Lower leg skin (tissue), 3 donors: ENCODE measurements around the gene TKTL1.
"Not testable (repeated sequence)": the region's sequence is repeated elsewhere in the genome, so short reads cannot be mapped to it uniquely, and the experiment has no call there.

Experiments used
- CTCF ChIP-seq, 3 donors: fragments of 450-650 bp; IDR thresholded peaks; one replicate each; pipeline ENCODE4 v1.5.1; 2016; ENCODE audit warnings: antibody characterized with exemption in 3 of 3, mild to moderate bottlenecking in 3 of 3, moderate library complexity in 2 of 3
- POLR2A ChIP-seq, 2 donors: fragments of 450-650 bp; IDR thresholded peaks; one replicate each; pipeline ENCODE4 v1.6.1; 2016 to 2017; ENCODE audit warnings: antibody characterized with exemption in 2 of 2, mild to moderate bottlenecking in 1 of 2, moderate library complexity in 1 of 2

- not testable (repeated sequence) for TF ChIP-seq CTCF, POLR2A (IDR thresholded peaks at IDR 0.05)
Measured at GRCh38 chrX:154258711-154259110, 36.9 kb upstream of the TKTL1 start.
